Psoas muscle (tissue), 8 donors: ENCODE data around the gene KBTBD3. TPM values are rescaled to one million over a fixed set of nuclear protein-coding genes. Genes with fewer than 3 reads are reported as not detected.
A peak's percentile ranks its signal among the peaks of the same experiment; 100 is the strongest.

Experiments
- ATAC-seq, 4 donors: fragments of 200-7000 bp; cut with Tn5 transposase; one replicate each; pipeline ENCODE4 v1.9.1; 2020; ENCODE audit warnings: moderate library complexity in 3 of 4, mild to moderate bottlenecking in 2 of 4
- DNase-seq, 2 donors: peaks; one replicate each; pipeline ENCODE4 v3.0.0-alpha.2; 2020
- H3K27ac ChIP-seq: fragments of 200-600 bp; one replicate; pipeline ENCODE4 v1.8.0; 2022
- H3K27me3 ChIP-seq, 3 donors: fragments of 200-600 bp in 1 of 3; one replicate each; pipeline versions ENCODE4 v1.6.1 to v1.8.0; 2013 to 2022; ENCODE audit warnings: low read length in 2 of 3, mild to moderate bottlenecking in 2 of 3, moderate library complexity in 1 of 3; ENCODE audit not compliant: insufficient read depth in 3 of 3
- H3K36me3 ChIP-seq, 2 donors: fragments of 200-600 bp in 1 of 2; one replicate each; pipeline versions ENCODE4 v1.6.1 to v1.8.0; 2013 to 2022; ENCODE audit warnings: low read depth in 1 of 2, mild to moderate bottlenecking in 1 of 2, moderate library complexity in 1 of 2; ENCODE audit not compliant: insufficient read depth in 1 of 2
- H3K4me1 ChIP-seq: fragments of 200-600 bp; one replicate; pipeline ENCODE4 v1.8.0; 2022
- H3K4me3 ChIP-seq: fragments of 200-600 bp; one replicate; pipeline ENCODE4 v1.8.0; 2022; ENCODE audit warnings: mild to moderate bottlenecking
- H3K9me3 ChIP-seq: fragments of 200-600 bp; one replicate; pipeline ENCODE4 v1.8.0; 2022
- CTCF ChIP-seq: fragments of 200-600 bp; IDR thresholded peaks from one replicate; pipeline ENCODE4 v1.8.0; 2022; ENCODE audit warnings: antibody characterized with exemption
- WGBS, 3 donors: extraction: QIAGEN DNeasy Blood & Tissue Kit; methylation state at CpG; one replicate each; pipeline versions ENCODE4 v1.1.6 to v1.1.7; 2013; 5-methylcytosine and 5-hydroxymethylcytosine counted together
- intact Hi-C, 2 donors: fragments of 100-400 bp; cut with DNase I; formaldehyde crosslinking; loops; one replicate each; pipeline versions ENCODE4 v1.11.0 to v1.14.2; 2022
- polyA plus RNA-seq, 3 donors: library from polyadenylated mRNA; stranded (reverse); fragments of 200-250 nt; gene quantifications; one replicate each; pipeline ENCODE4 v1.2.3, GENCODE V29; 2013
- total RNA-seq, 4 donors: library from RNA; stranded (reverse); fragmentation: NEBNext Ultra II Directional in 2 of 4; extraction: Animal tissue kit (Norgen Biotek cat#: 25700) in 2 of 4; gene quantifications; one replicate each; pipeline versions ENCODE4 v1.2.1 to v1.2.4, GENCODE V29; 2021 to 2023
- donor health status: healthy with polysubstance abuse.
- donor health status: DM: no; HTN: no; CAD: no; lungs with moderate emphysema.
- donor health status: Bipolar disorder and iron deficiency.
- donor health status: healthy.
- donor health status: DM: yes; HTN: yes; CAD: no.
- donor health status: DM: no; HTN: no; CAD: no.
- donor health status: DM: no; HTN: no; CAD: no.
- donor health status: DM: yes; HTN: yes; CAD: no.

The KBTBD3 gene
- total and polyA plus RNA-seq, 7 donors = 0.89 to 4.6 (median 3.2) TPM

GRCh38 chr11:106021967-106022794 lies 55.0 kb downstream of the KBTBD3 start, which contains the start of gene MSANTD4:
Gene MSANTD4 (minus strand): TSS chr11:106022240. CDS start chr11:106010917, 11,323 bp downstream.
- Histone ChIP-seq H3K36me3 (no peaks in the 10 kb centered on the region), H3K4me1 (peaks cover 22% of the 10 kb centered on the region), H3K9me3 (no peaks in the 10 kb centered on the region), H3K27me3 (peaks cover 0 to 2% (median 0%) of the 10 kb centered on the region in 3 donors), H3K4me3 (peak within 1 kb of the TSS; percentile 95), H3K27ac (peak within 1 kb of the TSS; percentile 75)
- peak; percentile 97 to 99 (median 98) for ATAC-seq
- DNase-seq = peak; percentile 100
- WGBS, 3 donors = 1 to 2% (median 1%) methylated on average over 43 to 48 of the region's 48 CpGs
- intact Hi-C loops = loop anchor here (2.0 kb wide), 1 partner anchor 55 kb away; the partner anchor contains the start of genes AASDHPPT (in 2 of the 2) and KBTBD3 (in 2 of the 2)
- TF ChIP-seq CTCF = no peak

GRCh38 chr11:106021181-106021966 lies 55.8 kb downstream of the KBTBD3 start:
- Histone ChIP-seq H3K4me1 (peaks cover 22% of the 10 kb centered on the region), H3K9me3 (no peaks in the 10 kb centered on the region), H3K4me3 (peak overlapping the region; percentile 95), H3K27ac (peak overlapping the region; percentile 75), H3K36me3 (no peaks in the 10 kb centered on the region), H3K27me3 (peaks cover 0 to 2% (median 0%) of the 10 kb centered on the region in 3 donors)
- WGBS, 3 donors = 12 to 15% (median 12%) methylated on average over 18 of the region's 18 CpGs
- peak in 2 of 4 donors; percentile 1 to 64 for ATAC-seq
- DNase-seq = no peak
- TF ChIP-seq CTCF = no peak
- intact Hi-C loops = no loop called here

GRCh38 chr11:106017093-106017492 lies 60.1 kb downstream of the KBTBD3 start:
- H3K4me3 ChIP-seq = no peak overlapping the region
- H3K4me1 ChIP-seq = peaks cover 32% of the 10 kb centered on the region
- no peak for TF ChIP-seq CTCF

GRCh38 chr11:106015066-106015465 lies 62.1 kb downstream of the KBTBD3 start:
- no peaks in the 10 kb centered on the region for H3K9me3 ChIP-seq
- H3K27ac ChIP-seq = no peak overlapping the region
- H3K27me3 ChIP-seq = no peaks in the 10 kb centered on the region
- DNase-seq = no peak
- no peak overlapping the region for H3K4me3 ChIP-seq
- no peak for ATAC-seq
- H3K36me3 ChIP-seq = peaks cover 0 to 10% of the 10 kb centered on the region in 2 donors
- no peak for TF ChIP-seq CTCF
- intact Hi-C loops = no loop called here
- 85 to 91% (median 85%) methylated on average over 2 of the region's 2 CpGs for WGBS, 3 donors
- H3K4me1 ChIP-seq = peaks cover 19% of the 10 kb centered on the region

More at GRCh38 chr11:106017093-106017492, 60.1 kb downstream of the KBTBD3 start:
- ATAC-seq (no peak), DNase-seq (no peak)
- Histone ChIP-seq H3K27me3 (no peaks in the 10 kb centered on the region), H3K27ac (no peak overlapping the region), H3K9me3 (no peaks in the 10 kb centered on the region), H3K36me3 (no peaks in the 10 kb centered on the region)
- WGBS, 3 donors = 77 to 96% (median 88%) methylated on average over 2 of the region's 2 CpGs
- intact Hi-C loops = no loop called here
